ENCODE results near the gene NRG3.
A peak's percentile ranks its signal among the peaks of the same experiment; 100 is the strongest.

Gene NRG3

GRCh38 chr10:81874875-81875466 lies at the start of gene NRG3:
Gene NRG3 (plus strand): TSS chr10:81875194.
- no peak for TF ChIP-seq SUZ12 (IDR thresholded peaks at IDR 0.05; ENCODE audit: extremely low read depth, insufficient read depth, insufficient read length)
- no peak for TF ChIP-seq ZNF274 (IDR thresholded peaks at IDR 0.05; ENCODE audit: low read depth, low read length)
- TF ChIP-seq YY1 (IDR thresholded peaks at IDR 0.05; ENCODE audit: insufficient read depth, insufficient read length), result no peak
- no peak for DNase-seq (ENCODE audit: low read depth, low spot score)
- Histone ChIP-seq H3K4me3 (ENCODE audit: insufficient read length, low read depth) (peak within 1 kb of the TSS; percentile 57), H3K4me1 (ENCODE audit: insufficient read depth, insufficient read length) (no peaks in the 10 kb centered on the region), H3K9me3 (ENCODE audit: insufficient read depth, low read length) (no peaks in the 10 kb centered on the region), H3K27me3 (ENCODE audit: insufficient read depth, insufficient read length) (peaks cover 58% of the 10 kb centered on the region), H3K9ac (ENCODE audit: insufficient read length, low read depth) (peak within 1 kb of the TSS; percentile 61), H3K36me3 (ENCODE audit: insufficient read depth, insufficient read length, low read length) (no peaks in the 10 kb centered on the region)

GRCh38 chr10:81828251-81828650 lies 46.7 kb upstream of the NRG3 start:
- Histone ChIP-seq H3K36me3 (ENCODE audit: insufficient read depth, insufficient read length, low read length) (no peaks in the 10 kb centered on the region), H3K9me3 (ENCODE audit: insufficient read depth, low read length) (no peaks in the 10 kb centered on the region; the same call in 1 of the 2 replicates), H3K4me3 (ENCODE audit: insufficient read length, low read depth) (no peak overlapping the region), H3K27me3 (ENCODE audit: insufficient read depth, insufficient read length) (no peaks in the 10 kb centered on the region), H3K4me1 (ENCODE audit: insufficient read depth, insufficient read length) (no peaks in the 10 kb centered on the region), H3K9ac (ENCODE audit: insufficient read length, low read depth) (no peak overlapping the region)
- no peak for DNase-seq (ENCODE audit: low read depth, low spot score)
- TF ChIP-seq SUZ12 (IDR thresholded peaks at IDR 0.05; ENCODE audit: extremely low read depth, insufficient read depth, insufficient read length) (no peak), ZNF274 (IDR thresholded peaks at IDR 0.05; ENCODE audit: low read depth, low read length) (no peak), YY1 (IDR thresholded peaks at IDR 0.05; ENCODE audit: insufficient read depth, insufficient read length) (no peak)

GRCh38 chr10:81831060-81831459 lies 43.9 kb upstream of the NRG3 start:
- no peak overlapping the region for H3K4me3 ChIP-seq (ENCODE audit: insufficient read length, low read depth)
- H3K36me3 ChIP-seq (ENCODE audit: insufficient read depth, insufficient read length, low read length), result no peaks in the 10 kb centered on the region
- TF ChIP-seq YY1 (IDR thresholded peaks at IDR 0.05; ENCODE audit: insufficient read depth, insufficient read length), result no peak
- H3K9ac ChIP-seq (ENCODE audit: insufficient read length, low read depth), result no peak overlapping the region
- no peaks in the 10 kb centered on the region for H3K27me3 ChIP-seq (ENCODE audit: insufficient read depth, insufficient read length)
- no peak for DNase-seq (ENCODE audit: low read depth, low spot score)
- no peaks in the 10 kb centered on the region for H3K4me1 ChIP-seq (ENCODE audit: insufficient read depth, insufficient read length)
- H3K9me3 ChIP-seq (ENCODE audit: insufficient read depth, low read length), result no peaks in the 10 kb centered on the region; the same call in 1 of the 2 replicates

GRCh38 chr10:81838950-81839349 lies 36.0 kb upstream of the NRG3 start:
- TF ChIP-seq YY1 (IDR thresholded peaks at IDR 0.05; ENCODE audit: insufficient read depth, insufficient read length), result no peak
- TF ChIP-seq SUZ12 (IDR thresholded peaks at IDR 0.05; ENCODE audit: extremely low read depth, insufficient read depth, insufficient read length), result no peak
- no peak for TF ChIP-seq ZNF274 (IDR thresholded peaks at IDR 0.05; ENCODE audit: low read depth, low read length)
- H3K27me3 ChIP-seq (ENCODE audit: insufficient read depth, insufficient read length), result no peaks in the 10 kb centered on the region
- no peak for DNase-seq (ENCODE audit: low read depth, low spot score)
- H3K36me3 ChIP-seq (ENCODE audit: insufficient read depth, insufficient read length, low read length), result no peaks in the 10 kb centered on the region
- no peaks in the 10 kb centered on the region for H3K9me3 ChIP-seq (ENCODE audit: insufficient read depth, low read length)
- no peak overlapping the region for H3K4me3 ChIP-seq (ENCODE audit: insufficient read length, low read depth)
- H3K4me1 ChIP-seq (ENCODE audit: insufficient read depth, insufficient read length), result no peaks in the 10 kb centered on the region
- H3K9ac ChIP-seq (ENCODE audit: insufficient read length, low read depth), result no peak overlapping the region

- no peak overlapping the region for H3K4me3 ChIP-seq (ENCODE audit: insufficient read length, low read depth)
- DNase-seq (ENCODE audit: low read depth, low spot score), result no peak
- TF ChIP-seq YY1 (IDR thresholded peaks at IDR 0.05; ENCODE audit: insufficient read depth, insufficient read length) (no peak), ZNF274 (IDR thresholded peaks at IDR 0.05; ENCODE audit: low read depth, low read length) (no peak), SUZ12 (IDR thresholded peaks at IDR 0.05; ENCODE audit: extremely low read depth, insufficient read depth, insufficient read length) (no peak)
- H3K9me3 ChIP-seq (ENCODE audit: insufficient read depth, low read length), result no peaks in the 10 kb centered on the region
- H3K27me3 ChIP-seq (ENCODE audit: insufficient read depth, insufficient read length), result no peaks in the 10 kb centered on the region
- no peaks in the 10 kb centered on the region for H3K4me1 ChIP-seq (ENCODE audit: insufficient read depth, insufficient read length)
- no peak overlapping the region for H3K9ac ChIP-seq (ENCODE audit: insufficient read length, low read depth)
- H3K36me3 ChIP-seq (ENCODE audit: insufficient read depth, insufficient read length, low read length), result no peaks in the 10 kb centered on the region
These were observed 32.0 kb upstream of the NRG3 start for GRCh38 chr10:81843042-81843441.

- H3K9me3 ChIP-seq (ENCODE audit: insufficient read depth, low read length), result no peaks in the 10 kb centered on the region
- no peak overlapping the region for H3K4me3 ChIP-seq (ENCODE audit: insufficient read length, low read depth)
These were observed 27.3 kb upstream of the NRG3 start for GRCh38 chr10:81847675-81848074.

GRCh38 chr10:81848514-81848913 lies 26.5 kb upstream of the NRG3 start:
- H3K9me3 ChIP-seq (ENCODE audit: insufficient read depth, low read length), result no peaks in the 10 kb centered on the region
- H3K27me3 ChIP-seq (ENCODE audit: insufficient read depth, insufficient read length), result no peaks in the 10 kb centered on the region
- no peak overlapping the region for H3K9ac ChIP-seq (ENCODE audit: insufficient read length, low read depth)
- no peak for TF ChIP-seq YY1 (IDR thresholded peaks at IDR 0.05; ENCODE audit: insufficient read depth, insufficient read length)
- no peak for TF ChIP-seq SUZ12 (IDR thresholded peaks at IDR 0.05; ENCODE audit: extremely low read depth, insufficient read depth, insufficient read length)
- no peak for TF ChIP-seq ZNF274 (IDR thresholded peaks at IDR 0.05; ENCODE audit: low read depth, low read length)
- H3K36me3 ChIP-seq (ENCODE audit: insufficient read depth, insufficient read length, low read length), result no peaks in the 10 kb centered on the region
- DNase-seq (ENCODE audit: low read depth, low spot score), result no peak
- peaks cover 2% of the 10 kb centered on the region for H3K4me1 ChIP-seq (ENCODE audit: insufficient read depth, insufficient read length)
- no peak overlapping the region for H3K4me3 ChIP-seq (ENCODE audit: insufficient read length, low read depth)

More at GRCh38 chr10:81847675-81848074, 27.3 kb upstream of the NRG3 start:
- H3K9ac ChIP-seq (ENCODE audit: insufficient read length, low read depth), result no peak overlapping the region
- H3K36me3 ChIP-seq (ENCODE audit: insufficient read depth, insufficient read length, low read length), result no peaks in the 10 kb centered on the region
- TF ChIP-seq SUZ12 (IDR thresholded peaks at IDR 0.05; ENCODE audit: extremely low read depth, insufficient read depth, insufficient read length) (no peak), YY1 (IDR thresholded peaks at IDR 0.05; ENCODE audit: insufficient read depth, insufficient read length) (no peak), ZNF274 (IDR thresholded peaks at IDR 0.05; ENCODE audit: low read depth, low read length) (no peak)
- peak; percentile 51 for DNase-seq (ENCODE audit: low read depth, low spot score)
- H3K27me3 ChIP-seq (ENCODE audit: insufficient read depth, insufficient read length), result no peaks in the 10 kb centered on the region
- peaks cover 2% of the 10 kb centered on the region for H3K4me1 ChIP-seq (ENCODE audit: insufficient read depth, insufficient read length)

Measured in NT2/D1 (cell line).